GM18907 (cell line): ENCODE results near the gene TSBP1.
"Not testable (repeated sequence)": the region's sequence is repeated elsewhere in the genome, so short reads cannot be mapped to it uniquely, and the experiment has no call there.

Experiments used
- ATAC-seq: cut with Tn5 transposase; IDR thresholded peaks from one replicate; pipeline ENCODE4 v1.9.1; 2021; ENCODE audit warnings: mild to moderate bottlenecking, moderate library complexity; ENCODE audit not compliant: unreplicated experiment

The TSBP1 gene

DNA sequence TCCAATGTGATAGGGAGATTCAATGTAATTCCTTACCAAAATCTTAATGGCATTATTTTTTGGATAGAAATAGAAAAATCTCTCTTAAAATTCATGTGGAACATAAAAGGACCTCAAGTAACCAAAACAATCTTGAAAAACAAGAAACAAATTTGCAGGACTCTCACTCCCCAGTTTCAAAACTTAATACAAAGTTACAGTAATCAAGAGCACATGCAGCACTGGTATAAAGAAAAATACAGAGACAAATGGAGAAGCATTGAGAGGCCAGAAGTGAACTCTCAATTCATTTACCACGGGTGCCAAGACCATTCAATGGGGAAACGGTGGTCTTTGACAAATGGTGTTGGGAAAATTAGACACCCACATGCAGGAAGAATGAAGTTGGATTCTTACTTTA is 7.8 kb upstream of the TSBP1 start:
- no peak for ATAC-seq

DNA sequence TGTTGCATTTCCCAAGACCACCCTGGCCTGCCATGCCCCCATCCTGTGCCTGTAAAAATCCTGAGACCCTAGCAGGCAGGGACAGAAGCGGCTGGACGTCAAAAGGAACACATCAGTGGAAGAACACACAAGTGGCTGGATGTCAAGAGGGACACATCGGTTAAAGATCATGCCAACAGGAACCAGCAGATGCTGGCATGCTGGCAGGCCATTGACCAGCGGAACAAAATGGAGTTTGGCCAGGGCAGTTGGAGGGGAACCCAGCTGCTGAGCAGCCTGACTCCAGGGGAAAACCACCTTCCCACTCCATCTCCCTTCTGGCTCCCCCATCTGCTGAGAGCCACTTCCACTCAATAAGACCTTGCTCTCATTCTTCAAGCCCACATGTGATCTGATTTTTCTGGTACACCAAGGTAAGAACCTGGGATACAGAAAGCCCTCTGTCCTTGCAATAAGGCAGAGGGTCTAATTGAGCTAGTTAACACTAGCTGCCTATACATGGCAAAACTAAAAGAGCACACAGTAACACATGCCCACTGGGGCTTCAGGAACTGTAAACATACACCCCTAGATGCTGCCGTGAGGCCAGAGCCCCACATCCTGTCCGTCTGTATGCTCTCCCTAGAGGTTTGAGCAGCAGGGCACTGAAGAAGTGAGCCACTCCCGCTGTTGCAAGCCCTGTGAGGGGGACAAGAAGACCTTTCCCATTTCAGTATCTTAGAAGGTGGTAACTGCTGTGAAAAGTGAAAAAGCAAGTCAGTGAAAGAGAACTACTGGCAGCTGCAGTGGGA is 4.2 kb upstream of the TSBP1 start:
- ATAC-seq: peak; percentile 54

DNA sequence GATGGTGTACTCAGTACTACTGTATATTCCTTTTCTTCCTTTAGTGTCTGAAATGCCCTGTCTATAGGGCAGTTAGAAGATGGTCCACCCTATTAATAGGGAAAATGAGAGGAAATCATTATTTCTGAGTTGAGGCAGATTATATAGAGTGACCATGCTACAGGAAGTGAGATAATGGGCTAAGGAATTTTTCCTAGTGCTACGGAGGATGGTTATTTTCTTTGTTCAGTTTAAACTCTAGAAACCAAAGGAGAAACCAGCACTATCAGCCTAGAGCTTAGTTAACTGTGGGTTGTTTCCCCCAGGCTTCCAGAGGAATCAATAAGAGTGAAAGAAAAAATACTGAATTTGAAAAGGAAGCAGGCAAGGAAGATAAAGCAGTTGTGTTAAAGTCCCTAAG is 474 bp downstream of the TSBP1 start:
- no peak for ATAC-seq

DNA sequence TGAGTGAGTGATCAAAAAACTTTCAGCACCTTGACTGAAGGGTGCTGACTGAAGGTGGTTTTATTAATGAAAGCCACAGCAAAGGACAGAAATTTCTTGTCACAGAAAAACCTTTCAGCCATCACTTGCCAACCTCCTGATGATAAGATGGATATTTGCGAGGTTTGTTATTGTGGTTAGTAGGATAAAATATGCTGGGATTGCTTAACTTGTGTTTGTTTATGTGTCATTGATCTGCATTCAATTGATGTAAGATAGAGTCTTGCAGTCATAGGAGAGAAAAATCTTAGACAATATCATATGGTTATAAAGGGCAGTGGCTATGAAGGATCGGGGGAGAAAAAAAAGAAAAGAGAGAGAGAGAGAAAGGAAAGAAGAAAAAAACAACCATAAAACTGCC is 1.2 kb downstream of the TSBP1 start:
- ATAC-seq: no peak

DNA sequence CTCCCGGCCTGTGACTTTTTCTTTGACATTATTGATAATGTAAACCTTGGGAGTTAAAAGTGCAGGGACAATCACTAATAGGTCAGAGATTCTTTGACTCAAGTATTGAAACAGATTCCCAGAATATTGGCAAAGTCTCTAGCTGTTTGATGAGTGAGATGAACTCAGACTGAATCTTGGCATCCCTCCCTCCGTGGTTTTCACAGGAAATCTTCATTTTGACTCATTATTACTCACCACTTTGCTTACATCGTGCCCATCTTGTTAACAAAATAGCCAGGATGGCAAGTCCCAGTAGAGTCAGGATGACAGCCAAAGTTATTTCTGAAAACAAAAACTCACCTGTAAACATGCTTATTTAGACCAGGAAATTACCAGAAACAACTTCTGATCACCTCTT is 2.0 kb downstream of the TSBP1 start:
- ATAC-seq: no peak

DNA sequence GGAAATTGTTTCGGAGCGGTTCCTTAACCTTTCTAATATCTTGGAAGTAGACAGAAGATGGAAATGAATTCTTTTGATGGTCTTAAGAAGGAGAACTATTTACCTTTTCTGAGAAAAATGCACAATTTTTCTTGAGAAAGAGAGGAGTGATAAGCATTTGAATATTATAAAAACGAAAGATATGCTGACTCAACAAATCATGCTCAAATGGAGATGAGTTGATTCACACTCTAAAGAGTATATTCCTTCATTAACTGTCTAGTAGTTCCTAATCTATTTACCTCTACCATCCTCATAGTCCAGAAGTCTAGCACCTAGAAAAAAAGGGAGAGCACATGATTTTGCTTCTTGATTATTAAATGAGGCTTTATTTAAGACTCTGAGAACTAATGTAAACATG is 4.1 kb downstream of the TSBP1 start:
- no peak for ATAC-seq

DNA sequence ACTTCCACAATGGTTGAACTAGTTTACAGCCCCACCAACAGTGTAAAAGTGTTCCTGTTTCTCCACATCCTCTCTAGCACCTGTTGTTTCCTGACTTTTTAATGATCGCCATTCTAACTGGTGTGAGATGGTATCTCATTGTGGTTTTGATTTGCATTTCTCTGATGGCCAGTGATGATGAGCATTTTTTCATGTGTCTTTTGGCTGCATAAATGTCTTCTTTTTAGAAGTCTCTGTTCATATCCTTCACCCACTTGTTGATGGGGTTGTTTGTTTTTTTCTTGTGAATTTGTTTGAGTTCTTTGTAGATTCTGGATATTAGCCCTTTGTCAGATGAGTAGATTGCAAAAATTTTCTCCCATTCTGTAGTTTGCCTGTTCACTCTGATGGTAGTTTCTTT is 12.5 kb downstream of the TSBP1 start:
- ATAC-seq: not testable (repeated sequence)

DNA sequence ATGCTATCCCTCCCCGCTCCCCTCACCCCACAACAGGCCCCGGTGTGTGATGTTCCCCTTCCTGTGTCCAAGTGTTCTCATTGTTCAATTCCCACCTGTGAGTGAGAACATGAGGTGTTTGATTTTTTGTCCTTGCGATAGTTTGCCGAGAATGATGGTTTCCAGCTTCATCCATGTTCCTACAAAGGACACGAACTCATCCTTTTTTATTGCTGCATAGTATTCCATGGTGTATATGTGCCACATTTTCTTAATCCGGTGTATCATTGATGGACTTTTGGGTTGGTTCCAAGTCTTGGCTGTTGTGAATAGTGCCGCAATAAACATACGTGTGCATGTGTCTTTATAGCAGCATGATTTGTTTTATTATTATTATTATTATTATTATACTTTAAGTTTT is 13.2 kb downstream of the TSBP1 start:
- ATAC-seq: not testable (repeated sequence)

DNA sequence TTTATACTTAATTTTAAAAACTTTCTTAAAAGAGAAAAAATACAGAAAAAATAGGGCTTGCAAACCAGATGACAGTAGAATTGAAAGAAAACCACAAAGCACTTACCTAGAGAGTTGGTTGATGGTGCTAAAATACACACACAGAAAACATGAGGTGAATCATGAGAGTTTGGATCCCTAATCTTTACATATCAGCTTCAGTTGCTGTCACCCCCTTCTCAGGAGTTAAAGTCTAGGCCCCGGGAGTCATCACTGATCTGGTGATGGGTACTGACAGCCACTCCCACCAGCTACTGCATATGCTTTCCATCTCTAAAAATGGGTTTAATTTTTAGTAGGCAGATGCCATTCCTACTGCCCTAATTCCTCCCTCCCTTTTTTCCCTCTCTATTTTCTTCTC is 16.7 kb downstream of the TSBP1 start:
- ATAC-seq: no peak

DNA sequence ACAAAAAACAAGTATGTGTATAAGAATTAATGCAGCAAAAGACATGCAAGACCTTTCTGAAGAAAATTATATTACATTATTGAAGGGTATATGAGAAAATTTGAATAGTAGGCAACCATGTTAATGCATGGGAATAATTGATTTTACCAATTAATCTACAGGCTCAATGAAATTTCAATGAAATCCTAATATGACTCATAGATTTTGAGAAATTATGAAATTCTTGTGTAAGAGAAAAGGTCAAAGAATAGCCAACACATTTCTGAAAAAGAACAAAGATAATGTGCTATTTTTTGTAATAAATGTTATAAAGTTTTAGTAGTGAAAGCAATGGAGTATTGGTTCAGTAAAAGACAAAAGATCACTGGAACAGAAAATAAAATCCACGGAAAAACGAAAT is 18.4 kb downstream of the TSBP1 start:
- no peak for ATAC-seq

DNA sequence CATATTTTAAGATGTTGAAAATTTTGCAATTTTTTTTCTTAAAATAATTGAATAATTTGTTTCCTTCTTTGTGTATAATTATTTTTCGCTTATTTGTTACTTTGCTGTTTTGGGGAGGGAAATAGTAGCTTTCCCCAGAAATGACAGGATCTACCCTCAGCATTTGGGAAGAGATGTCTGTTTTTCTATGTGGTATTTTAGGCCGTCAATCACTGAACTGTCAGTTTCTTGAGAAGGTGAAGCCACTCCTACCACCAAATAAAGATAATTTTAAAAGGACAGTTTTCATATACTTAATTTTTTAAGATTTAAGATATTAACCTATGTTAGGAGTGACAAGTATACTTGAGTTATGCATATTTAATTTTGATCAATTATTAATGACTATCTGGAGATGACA is 31.5 kb downstream of the TSBP1 start:
- no peak for ATAC-seq

DNA sequence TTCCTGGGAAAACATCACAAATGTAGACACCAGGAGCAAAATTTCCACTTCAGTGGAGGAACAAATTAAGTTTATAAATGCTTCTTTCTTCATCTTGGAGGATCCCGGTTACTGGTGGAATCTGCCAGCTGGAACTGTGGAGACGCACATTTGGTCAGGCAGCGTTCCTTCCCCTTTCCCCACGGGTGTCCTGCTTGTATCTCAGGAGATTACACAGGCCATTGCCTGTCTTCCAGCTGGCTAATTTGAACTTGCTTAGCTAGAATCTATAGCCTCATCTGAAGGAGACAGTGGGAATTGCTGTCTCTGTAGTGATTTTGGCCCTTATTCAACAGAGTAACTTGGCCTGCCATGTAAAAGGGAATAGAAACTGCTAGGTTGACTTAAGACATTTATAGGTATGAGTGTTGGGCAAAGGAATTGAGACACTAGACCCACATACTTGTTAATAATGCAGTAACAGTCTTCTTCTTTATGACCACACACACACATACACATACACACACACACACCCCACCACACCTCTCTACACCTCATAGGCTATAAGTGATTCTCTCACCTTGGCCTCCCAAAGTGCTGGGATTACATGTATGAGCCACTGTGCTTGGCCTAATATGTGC is 34.4 kb downstream of the TSBP1 start:
- ATAC-seq: no peak

DNA sequence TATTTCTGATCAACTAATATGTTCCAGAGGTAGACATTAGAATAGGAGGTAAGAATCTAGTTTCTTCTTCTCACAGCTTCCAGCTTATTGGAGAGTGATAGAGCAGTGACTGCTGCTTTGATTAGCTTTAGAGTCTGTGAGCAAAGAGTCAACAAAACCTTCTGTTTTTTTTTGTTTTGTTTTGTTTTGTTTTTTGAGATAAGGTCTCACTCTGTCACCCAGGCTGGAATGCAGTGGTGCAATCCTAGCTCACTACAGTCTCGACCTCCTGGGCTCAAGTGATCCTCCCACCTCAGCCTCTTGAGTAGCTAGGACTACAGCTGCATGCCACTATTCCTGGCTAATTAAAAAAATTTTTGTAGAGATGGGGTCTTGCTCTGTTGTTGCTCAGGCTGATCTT is 39.3 kb downstream of the TSBP1 start:
- ATAC-seq: no peak

DNA sequence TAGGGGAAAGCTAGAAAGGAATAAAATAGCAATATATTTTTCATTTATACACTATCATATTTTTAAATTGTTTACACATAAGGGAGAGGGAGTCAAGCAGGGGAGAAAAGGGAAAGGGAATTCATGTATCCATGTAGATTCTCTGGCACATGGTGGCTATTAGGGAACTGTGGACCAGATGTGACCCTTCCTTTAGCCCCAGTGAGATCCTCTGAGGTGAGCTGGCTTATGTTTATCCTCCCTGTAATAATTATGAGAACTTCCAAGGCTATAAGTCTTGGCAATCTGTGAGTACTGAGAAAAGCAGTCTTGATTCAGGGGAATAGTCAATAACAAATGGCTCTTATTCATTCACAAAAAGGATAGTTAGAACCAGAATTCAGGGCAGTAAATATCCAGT is 42.6 kb downstream of the TSBP1 start:
- no peak for ATAC-seq

DNA sequence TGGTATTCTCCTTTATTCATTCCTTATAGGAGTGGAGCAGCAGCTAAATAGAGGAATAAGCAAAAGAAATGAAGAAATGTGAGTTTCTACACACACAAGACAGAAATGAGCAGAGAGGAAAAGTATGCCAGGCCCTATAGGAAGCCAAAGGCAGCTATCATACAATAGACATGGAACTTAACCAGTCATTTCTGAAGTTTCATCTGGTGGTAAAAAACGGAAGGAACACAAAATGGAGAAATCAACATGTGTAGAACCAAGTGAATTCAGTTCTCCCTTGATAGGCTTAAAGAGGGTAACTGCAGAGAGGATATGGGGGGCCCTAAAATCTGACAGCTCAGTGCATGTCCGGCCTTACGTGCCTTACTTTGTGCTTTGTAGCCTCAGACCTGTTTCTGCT is 44.6 kb downstream of the TSBP1 start:
- ATAC-seq: no peak

DNA sequence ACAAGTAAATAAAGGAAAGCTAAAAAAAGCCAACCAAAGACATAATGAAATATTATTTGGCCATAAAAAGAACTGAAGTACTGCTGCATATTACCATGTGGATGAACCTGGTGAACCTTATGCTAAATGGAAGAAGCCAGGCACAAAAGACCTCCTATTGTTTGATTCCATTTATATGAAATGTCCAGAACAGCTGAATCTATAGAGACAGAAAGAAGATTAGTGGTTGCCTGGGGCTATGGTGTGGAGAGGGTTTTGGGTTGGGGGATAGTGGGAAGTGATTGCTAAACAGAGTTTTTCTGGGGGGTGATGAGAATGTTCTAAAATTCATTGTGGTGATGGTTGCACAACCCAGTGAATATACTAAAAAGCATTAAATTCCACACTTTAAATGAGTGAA is 53.2 kb downstream of the TSBP1 start:
- no peak for ATAC-seq

DNA sequence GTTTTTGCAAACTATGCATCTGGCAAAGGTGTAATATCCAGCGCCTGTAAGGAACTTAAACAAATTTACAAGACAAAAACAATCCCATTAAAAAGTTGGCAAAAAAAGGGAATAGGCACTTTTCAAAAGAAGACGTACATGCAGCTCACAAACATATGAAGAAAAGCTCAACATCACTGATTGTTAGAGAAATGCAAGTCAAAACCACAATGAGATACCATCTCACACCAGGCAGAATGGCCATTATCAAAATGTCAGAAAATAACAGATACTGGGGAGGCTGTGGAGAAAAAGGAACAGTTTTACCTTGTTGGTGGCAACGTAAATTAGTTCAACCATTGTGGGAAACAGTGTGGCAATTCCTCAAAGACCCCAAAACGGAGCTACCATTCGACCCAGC is 54.2 kb downstream of the TSBP1 start:
- ATAC-seq: no peak

DNA sequence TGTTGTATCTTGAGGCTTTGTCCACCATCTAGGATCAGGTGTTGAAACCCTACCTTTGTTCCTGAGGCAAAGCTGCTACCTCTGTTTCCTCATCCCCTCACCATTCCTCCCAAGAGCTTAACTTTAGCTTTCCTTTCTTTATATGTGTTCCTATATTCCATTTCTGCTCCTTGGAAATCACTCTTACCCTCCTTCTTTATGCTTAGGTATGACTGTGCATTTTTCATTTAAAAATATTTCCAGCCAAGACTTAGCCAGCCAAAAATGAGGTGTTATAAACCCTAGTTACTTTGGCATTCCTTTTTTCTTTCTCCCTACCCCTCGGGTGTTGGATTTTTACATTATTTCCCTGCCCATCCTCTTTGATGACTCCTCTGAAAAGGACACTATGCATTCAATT is 57.7 kb downstream of the TSBP1 start:
- ATAC-seq: no peak

DNA sequence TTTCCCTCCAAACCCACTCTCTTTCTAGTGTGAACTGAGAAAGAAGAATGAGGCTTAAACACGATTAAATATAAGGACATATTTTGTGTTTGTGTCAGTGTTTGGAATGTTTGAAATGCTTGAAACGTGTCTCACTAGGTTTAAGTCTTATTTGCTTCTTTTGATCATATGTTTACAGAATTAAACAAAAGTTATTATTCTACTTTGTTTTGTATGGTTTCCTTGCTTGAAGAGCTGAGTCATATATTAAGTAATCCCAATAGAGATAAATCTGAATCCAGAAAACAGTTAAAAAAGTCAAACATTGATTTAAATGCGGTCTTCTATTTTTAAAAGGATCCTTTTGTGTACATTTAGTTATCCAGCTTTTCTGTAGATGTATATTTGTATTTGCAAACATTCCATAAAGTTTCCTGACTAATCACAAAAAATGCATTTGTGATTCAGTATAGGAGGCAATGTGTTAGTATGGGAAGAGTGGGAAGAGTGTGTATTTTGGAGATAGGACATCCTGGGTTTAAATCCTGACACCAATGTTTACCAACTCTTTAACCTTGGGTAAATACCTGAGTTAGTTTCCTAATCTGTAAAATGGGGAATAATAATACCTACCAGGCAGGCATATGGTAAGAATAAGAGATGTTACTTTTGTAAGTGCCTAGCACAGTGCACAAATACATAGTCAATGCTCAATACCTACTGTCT is 72.9 kb downstream of the TSBP1 start:
- ATAC-seq: no peak

DNA sequence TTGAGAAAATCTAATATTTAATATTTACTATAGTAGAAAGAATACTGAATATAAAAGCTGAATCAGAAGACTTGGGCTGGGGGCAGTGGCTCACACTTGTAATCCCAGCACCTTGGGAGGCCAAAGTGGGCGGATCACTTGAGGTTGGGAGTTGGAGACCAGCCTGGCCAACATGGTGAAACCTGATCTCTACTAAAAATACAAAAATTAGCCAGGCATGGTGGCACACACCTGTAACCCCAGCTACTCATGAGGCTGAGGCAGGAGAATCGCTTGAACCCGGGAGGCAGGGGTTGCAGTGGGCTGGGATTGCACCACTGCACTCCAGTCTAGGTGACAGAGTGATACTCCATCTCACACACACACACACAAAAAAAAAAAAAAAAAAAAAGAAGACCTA is 76.7 kb downstream of the TSBP1 start:
- ATAC-seq: not testable (repeated sequence)

DNA sequence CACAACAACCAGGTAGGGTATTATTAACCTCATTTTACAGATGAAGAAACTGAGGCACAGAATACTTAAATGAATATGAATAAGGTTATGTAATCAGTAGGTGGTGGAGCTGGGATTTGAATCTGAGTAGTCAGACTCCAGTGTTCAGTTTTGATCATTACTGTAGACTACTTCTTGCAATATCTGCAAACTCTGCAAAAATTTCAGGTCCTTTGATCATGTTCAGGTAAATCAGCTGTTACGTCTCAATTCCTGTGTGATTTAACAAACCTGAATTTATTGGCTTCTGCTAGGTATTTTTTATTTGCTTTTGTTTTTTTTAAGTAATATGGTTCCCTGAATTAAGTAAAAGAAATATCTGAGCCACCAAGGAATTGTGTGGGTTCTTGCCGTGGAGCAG is 77.1 kb downstream of the TSBP1 start:
- no peak for ATAC-seq

DNA sequence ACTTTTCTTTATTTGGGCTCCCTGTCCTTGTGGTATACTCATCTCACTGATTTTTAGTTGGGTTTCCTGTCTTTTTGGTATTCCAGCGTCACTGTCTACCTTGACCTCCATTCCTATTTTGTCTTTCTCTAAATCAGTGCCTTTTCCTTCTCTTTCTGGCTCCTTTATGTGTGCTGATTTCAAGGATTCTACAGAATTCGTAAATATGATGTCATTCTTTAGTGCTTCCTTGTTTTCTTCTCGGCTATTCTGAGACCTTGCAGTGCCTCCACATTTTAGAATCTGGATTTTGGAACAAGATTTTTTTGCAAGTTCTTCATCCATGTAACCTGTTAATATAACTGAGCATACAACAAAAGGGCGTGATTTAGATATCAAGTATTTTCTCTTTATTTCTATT is 78.0 kb downstream of the TSBP1 start:
- ATAC-seq: no peak
